Keratinocyte (primary cell): Measurements from ENCODE around the gene LSP1. TPM values are rescaled to one million over a fixed set of nuclear protein-coding genes. Genes with fewer than 3 reads are reported as not detected.
A peak's percentile ranks its signal among the peaks of the same experiment; 100 is the strongest.

Experiments used
- DNase-seq: peaks from one replicate; pipeline ENCODE4 v3.0.0-alpha.2; 2011; ENCODE audit warnings: low read depth, missing footprints, low spot score
- FAIRE-seq: peaks from 2 replicates; lab custom pipeline; 2011; peaks lifted over from hg19 to GRCh38; lab: Jason Lieb, UNC
- H2AFZ ChIP-seq: 2 replicates; pipeline ENCODE4 v1.6.0; 2012; ENCODE audit warnings: low read length, control low read depth, inconsistent platforms; ENCODE audit not compliant: control insufficient read depth
- H3K27ac ChIP-seq: 2 replicates; pipeline ENCODE4 v1.5.1; 2011; ENCODE audit warnings: low read length; ENCODE audit not compliant: control insufficient read depth, insufficient read depth
- H3K27me3 ChIP-seq: 3 replicates; pipeline ENCODE4 v1.6.0; 2011; ENCODE audit warnings: low read length; ENCODE audit not compliant: control insufficient read depth, insufficient read depth; ENCODE audit errors: extremely low read depth
- H3K36me3 ChIP-seq, 2 experiments: 2 replicates in 1 of 2; 3 replicates in 1 of 2; pipeline ENCODE4 v1.5.1; 2011; ENCODE audit warnings: low read length in 2 of 2, mild to moderate bottlenecking in 1 of 2; ENCODE audit not compliant: control insufficient read depth in 2 of 2, insufficient read depth in 2 of 2; ENCODE audit errors: extremely low read depth in 1 of 2
- H3K4me1 ChIP-seq: 3 replicates; pipeline ENCODE4 v1.5.1; 2011; ENCODE audit warnings: low read length; ENCODE audit not compliant: control insufficient read depth, insufficient read depth; ENCODE audit errors: extremely low read depth
- H3K4me2 ChIP-seq: 3 replicates; pipeline ENCODE4 v1.6.0; 2011; ENCODE audit warnings: low read depth, low read length; ENCODE audit not compliant: control insufficient read depth, insufficient read depth; ENCODE audit errors: extremely low read depth
- H3K4me3 ChIP-seq, 3 experiments: fragments of 200-600 bp in 1 of 3; sonication (generic) in 1 of 3; 2 replicates in 2 of 3; 3 replicates in 1 of 3; pipeline ENCODE4 v1.5.1; 2011 to 2016; ENCODE audit warnings: low read length in 3 of 3, mild to moderate bottlenecking in 3 of 3, control low read depth in 2 of 3, inconsistent platforms in 1 of 3, low read depth in 1 of 3, mixed read lengths in 1 of 3, mixed run types in 1 of 3, moderate library complexity in 1 of 3; ENCODE audit not compliant: control insufficient read depth in 2 of 3, insufficient read depth in 2 of 3; ENCODE audit errors: extremely low read depth in 1 of 3
- H3K79me2 ChIP-seq: 2 replicates; pipeline ENCODE4 v1.6.0; 2012; ENCODE audit warnings: low read length; ENCODE audit not compliant: control insufficient read depth, insufficient read depth
- H3K9ac ChIP-seq: 3 replicates; pipeline ENCODE4 v1.6.0; 2011; ENCODE audit warnings: low read length; ENCODE audit not compliant: control insufficient read depth, insufficient read depth; ENCODE audit errors: extremely low read depth
- H3K9me1 ChIP-seq: 3 replicates; pipeline ENCODE4 v1.6.0; 2011; ENCODE audit warnings: low read length; ENCODE audit not compliant: control insufficient read depth, insufficient read depth; ENCODE audit errors: extremely low read depth
- H3K9me3 ChIP-seq: 2 replicates; pipeline ENCODE4 v1.5.1; 2012; ENCODE audit warnings: low read depth, low read length; ENCODE audit not compliant: control insufficient read depth
- H4K20me1 ChIP-seq: 3 replicates; pipeline ENCODE4 v1.6.0; 2011; ENCODE audit warnings: low read length; ENCODE audit not compliant: control insufficient read depth, insufficient read depth; ENCODE audit errors: extremely low read depth
- CTCF ChIP-seq, 3 experiments: IDR thresholded peaks in 1 of 3; conservative IDR thresholded peaks in 1 of 3; optimal IDR thresholded peaks in 1 of 3; 2 replicates in 2 of 3; 3 replicates in 1 of 3; pipeline versions ENCODE3 to v1.5.1; 2011; ENCODE audit warnings: low read length in 3 of 3, mild to moderate bottlenecking in 3 of 3, moderate library complexity in 2 of 3, control low read depth in 1 of 3, inconsistent platforms in 1 of 3; ENCODE audit not compliant: insufficient read depth in 2 of 3; ENCODE audit errors: extremely low read depth in 1 of 3
- EZH2 ChIP-seq: IDR thresholded peaks from one replicate; pipeline ENCODE4 v1.6.1; 2012; ENCODE audit warnings: inconsistent platforms, mild to moderate bottlenecking, low read length, moderate library complexity
- dilution Hi-C: fragments of 300-500 bp; cut with MboI; formaldehyde crosslinking; loops from one replicate; pipeline ENCODE4 v1.7.0; 2020; ENCODE audit warnings: low sequenced_read_pairs; ENCODE audit not compliant: extremely low pct_ligation_motif_present
- polyA plus RNA-seq, 5 experiments: library from polyadenylated mRNA; depleted of rRNA in 3 of 5; stranded (reverse) in 3 of 5; stranded (forward) in 1 of 5; unstranded in 1 of 5; fragments of >200 nt; gene quantifications; 1 replicate in 1 of 5; 2 replicates in 3 of 5; 3 replicates in 1 of 5; pipeline versions ENCODE4 v1.2.1 to v1.2.3, GENCODE V29; 2011 to 2012; ENCODE audit warnings: missing spikeins in 2 of 5, low read depth in 1 of 5, low replicate concordance in 1 of 5

LSP1 gene
- polyA plus RNA-seq, 1 donor (not counting 4 experiments of a cell fraction or from before 2014, with no cell fraction given) = 0.94 TPM

- dilution Hi-C loops = no loop called here
- H3K27ac ChIP-seq = no peak overlapping the region
- no peak overlapping the region for H3K4me3 ChIP-seq
- H3K9me3 ChIP-seq = no peaks in the 10 kb centered on the region
- peaks cover 21% of the 10 kb centered on the region for H3K4me1 ChIP-seq
- no peak for TF ChIP-seq EZH2
- no peak for TF ChIP-seq CTCF (optimal IDR thresholded peaks at IDR 0.05 in 1 of 3, IDR thresholded peaks at IDR 0.05 in 1 of 3, conservative IDR thresholded peaks at IDR 0.05 in 1 of 3; ENCODE audit: extremely low read depth in 1 of 3, insufficient read depth in 2 of 3, low read length in 3 of 3)
- no peak overlapping the region for H3K9ac ChIP-seq
- FAIRE-seq = no peak
- no peak for DNase-seq
- no peaks in the 10 kb centered on the region for H3K79me2 ChIP-seq
- no peak overlapping the region for H2AFZ ChIP-seq
- no peaks in the 10 kb centered on the region for H3K9me1 ChIP-seq
- peaks cover 6% of the 10 kb centered on the region for H3K27me3 ChIP-seq
- H3K36me3 ChIP-seq = no peaks in the 10 kb centered on the region
- no peaks in the 10 kb centered on the region for H4K20me1 ChIP-seq
- H3K4me2 ChIP-seq = no peak overlapping the region
These were observed 25.5 kb downstream of the LSP1 start for GRCh38 chr11:1878137-1879031.

GRCh38 chr11:1879342-1879940, 26.6 kb downstream of the LSP1 start:
- dilution Hi-C loops = no loop called here
- no peaks in the 10 kb centered on the region for H3K9me1 ChIP-seq
- no peak overlapping the region for H2AFZ ChIP-seq

More at GRCh38 chr11:1879342-1879940, 26.6 kb downstream of the LSP1 start:
- Histone ChIP-seq H3K4me1 (peaks cover 19% of the 10 kb centered on the region), H3K36me3 (no peaks in the 10 kb centered on the region), H3K27me3 (peaks cover 6% of the 10 kb centered on the region), H3K9ac (no peak overlapping the region), H3K79me2 (no peaks in the 10 kb centered on the region), H3K9me3 (no peaks in the 10 kb centered on the region), H3K27ac (no peak overlapping the region), H3K4me2 (no peak overlapping the region), H3K4me3 (no peak overlapping the region), H4K20me1 (no peaks in the 10 kb centered on the region)
- FAIRE-seq (no peak), DNase-seq (no peak)
- peak in 2 of 3 experiments; percentile 43 to 64 for TF ChIP-seq CTCF (optimal IDR thresholded peaks at IDR 0.05 in 1 of 3, IDR thresholded peaks at IDR 0.05 in 1 of 3, conservative IDR thresholded peaks at IDR 0.05 in 1 of 3; ENCODE audit: extremely low read depth in 1 of 3, insufficient read depth in 2 of 3, low read length in 3 of 3)
- no peak for TF ChIP-seq EZH2
